HTR-8/SVneo (cell line): ENCODE data around the gene PNMT.

Experiments used
- DNase-seq: peaks from one replicate; pipeline ENCODE4 v3.0.0; 2011; ENCODE audit warnings: low spot score, mixed read lengths; ENCODE audit not compliant: insufficient read length
- FAIRE-seq: peaks from 2 replicates; lab custom pipeline; 2011; peaks lifted over from hg19 to GRCh38; lab: Jason Lieb, UNC

The PNMT gene

DNA sequence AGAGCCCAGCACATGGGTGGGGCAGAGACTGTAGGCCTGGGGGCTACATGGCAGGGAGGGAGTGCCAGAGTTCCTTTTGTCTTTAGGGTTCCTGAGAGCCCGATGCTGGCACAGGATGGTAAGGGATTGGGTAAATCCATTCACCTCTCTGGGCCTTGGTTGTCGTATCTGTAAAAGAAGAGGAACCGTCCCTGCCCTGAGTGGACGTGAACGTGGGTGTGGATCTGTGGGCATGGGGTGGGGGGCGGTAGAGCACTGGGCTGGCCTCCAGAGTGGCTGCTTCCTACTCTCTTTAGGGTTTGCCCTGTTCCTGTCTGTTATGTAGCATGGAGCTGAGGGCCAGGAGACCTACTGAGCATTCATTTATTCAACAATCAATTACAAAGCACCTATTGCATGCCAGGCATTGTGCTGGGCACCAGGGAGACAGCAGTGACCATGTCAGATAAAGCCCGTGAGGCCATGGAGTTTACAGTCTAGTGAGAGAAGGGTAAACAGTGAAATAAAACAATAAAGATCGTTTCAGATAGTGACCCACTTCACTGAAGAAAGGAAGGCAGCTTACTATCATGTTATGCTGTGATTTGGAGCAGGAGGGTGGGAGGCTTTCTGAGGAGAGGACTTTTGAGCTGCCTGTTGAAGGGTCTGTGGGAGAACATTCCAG is 16.2 kb upstream of the PNMT start:
- DNase-seq (no peak), FAIRE-seq (no peak)

GRCh38 chr17:39652587-39653315 is 15.5 kb upstream of the PNMT start:
- peak; percentile 33 for FAIRE-seq
- DNase-seq = no peak

- DNase-seq (no peak), FAIRE-seq (no peak)
Measured at GRCh38 chr17:39653316-39653661, 15.0 kb upstream of the PNMT start.

DNA sequence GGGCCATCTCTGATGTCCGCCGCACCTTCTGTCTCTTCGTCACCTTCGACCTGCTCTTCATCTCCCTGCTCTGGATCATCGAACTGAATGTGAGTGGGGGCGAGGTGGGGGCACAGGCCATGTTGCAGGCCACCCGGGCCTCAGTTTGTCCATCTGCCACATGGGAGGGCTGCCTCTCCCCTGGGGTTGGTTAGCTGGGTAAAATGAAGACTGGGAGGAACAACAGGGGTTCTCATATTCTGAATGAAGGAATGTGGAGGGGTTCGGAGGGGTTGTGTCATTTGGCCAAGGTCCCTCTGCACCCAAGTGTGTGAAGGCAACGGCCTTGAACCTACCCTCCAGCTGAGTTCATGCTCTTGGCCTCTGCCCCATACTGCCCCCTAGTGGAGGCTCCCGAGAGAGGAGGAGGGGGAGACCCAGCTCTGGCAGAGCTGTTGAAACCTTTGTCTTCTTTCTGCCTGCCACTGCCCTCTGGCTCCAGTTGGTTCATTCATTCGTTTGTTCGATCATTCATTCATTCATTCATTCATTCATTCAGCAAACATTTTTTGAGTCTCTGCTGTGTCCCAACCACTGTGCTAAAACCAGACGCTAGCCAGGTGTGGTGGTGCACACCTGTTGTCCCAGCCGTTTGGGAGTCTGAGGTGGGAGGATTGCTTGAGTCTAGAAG is 14.5 kb upstream of the PNMT start:
- DNase-seq = peak; percentile 79
- peak; percentile 44 for FAIRE-seq

- FAIRE-seq (no peak), DNase-seq (no peak)
Measured at GRCh38 chr17:39655105-39655504, 13.1 kb upstream of the PNMT start.

DNA sequence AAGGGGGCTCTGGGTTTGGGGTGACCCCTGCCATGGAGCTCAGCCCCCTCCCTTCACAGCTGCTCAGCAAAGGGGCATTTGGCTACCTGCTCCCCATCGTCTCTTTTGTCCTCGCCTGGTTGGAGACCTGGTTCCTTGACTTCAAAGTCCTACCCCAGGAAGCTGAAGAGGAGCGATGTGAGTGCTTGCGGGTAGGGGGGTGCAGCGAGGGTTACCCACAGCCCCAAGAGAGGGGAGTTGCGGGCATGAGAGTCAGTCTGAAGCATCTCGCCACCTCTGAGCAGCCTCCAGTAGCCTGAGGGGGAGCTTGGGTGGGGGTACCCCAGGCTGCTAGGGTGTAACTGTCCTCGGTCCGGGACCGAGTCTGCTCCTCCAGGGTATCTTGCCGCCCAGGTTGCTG is 9.9 kb upstream of the PNMT start:
- DNase-seq (no peak), FAIRE-seq (no peak)

GRCh38 chr17:39658760-39659159 is 9.5 kb upstream of the PNMT start:
- FAIRE-seq (no peak), DNase-seq (no peak)

DNA sequence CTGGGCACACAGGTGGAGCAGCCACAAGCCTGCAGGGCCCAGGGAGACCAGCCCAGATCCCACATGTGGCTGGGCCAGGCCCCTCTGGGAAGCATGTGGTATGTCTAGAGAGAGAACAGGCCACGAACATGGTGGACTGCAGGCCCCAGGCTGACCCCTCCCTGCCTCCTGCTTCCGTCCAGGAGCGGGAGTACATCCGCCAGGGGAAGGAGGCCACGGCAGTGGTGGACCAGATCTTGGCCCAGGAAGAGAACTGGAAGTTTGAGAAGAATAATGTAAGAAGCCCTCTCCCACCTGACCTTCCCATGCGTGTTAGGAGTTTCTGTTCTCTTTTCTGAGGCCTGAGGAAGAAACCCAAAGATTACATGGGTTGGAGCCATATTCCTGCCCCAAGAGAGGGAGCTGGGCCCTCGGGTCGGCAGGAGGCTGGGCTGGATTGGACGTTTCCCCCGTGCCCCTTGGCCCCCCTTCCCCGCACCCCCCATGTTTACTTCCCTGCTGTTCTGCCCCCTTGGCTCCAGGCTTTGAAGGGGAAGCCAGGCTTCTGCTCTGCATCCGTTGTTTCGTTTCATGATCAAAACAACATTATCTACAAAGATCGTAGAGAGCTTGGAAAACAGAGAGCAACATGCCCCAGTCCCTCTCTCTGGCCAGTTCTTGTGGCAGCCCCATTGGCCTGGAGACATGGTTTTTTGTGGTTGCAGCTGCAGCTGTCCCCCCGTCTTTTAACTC is 8.8 kb upstream of the PNMT start:
- FAIRE-seq (no peak), DNase-seq (no peak)

GRCh38 chr17:39660011-39660360 is 8.3 kb upstream of the PNMT start:
- DNase-seq (no peak), FAIRE-seq (no peak)

DNA sequence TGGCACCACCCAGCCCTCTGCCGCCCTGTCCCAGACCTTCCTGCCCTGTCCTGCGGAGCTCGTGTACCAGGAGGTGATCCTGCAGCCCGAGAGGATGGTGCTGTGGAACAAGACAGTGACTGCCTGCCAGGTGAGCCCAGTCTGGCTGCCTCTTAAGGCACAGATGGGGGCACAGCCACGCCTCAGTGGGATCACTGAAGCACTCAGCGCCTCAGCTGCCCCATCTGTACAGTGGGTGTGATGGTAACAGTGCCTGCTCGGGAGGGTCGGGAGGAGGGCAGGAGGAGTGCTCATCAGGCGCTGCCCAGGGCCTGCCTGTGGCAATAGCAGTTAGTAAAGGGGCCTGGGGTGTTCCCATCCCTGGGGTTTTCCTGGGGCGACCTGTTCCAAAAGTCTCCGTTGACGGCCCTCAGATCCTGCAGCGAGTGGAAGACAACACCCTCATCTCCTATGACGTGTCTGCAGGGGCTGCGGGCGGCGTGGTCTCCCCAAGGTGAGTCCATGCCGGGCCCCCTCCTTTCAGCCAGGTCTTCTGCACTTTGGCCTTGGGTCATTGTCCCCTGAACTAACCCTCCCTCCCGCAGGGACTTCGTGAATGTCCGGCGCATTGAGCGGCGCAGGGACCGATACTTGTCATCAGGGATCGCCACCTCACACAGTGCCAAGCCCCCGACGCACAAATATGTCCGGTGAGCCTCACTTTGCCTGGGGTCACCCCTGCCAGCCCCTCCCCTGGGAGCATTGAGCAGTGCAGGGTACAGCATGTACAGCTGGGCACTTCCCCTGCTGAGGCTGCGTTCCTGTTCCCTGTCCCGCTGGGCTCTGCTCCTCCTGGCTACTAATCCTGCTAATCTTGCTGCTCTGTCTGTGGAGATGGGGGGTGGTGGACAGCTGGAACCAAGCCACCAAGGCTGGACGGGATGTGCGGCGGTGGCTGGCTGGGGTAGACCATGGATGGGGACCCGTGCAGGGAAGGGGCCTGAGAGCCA is 7.6 kb upstream of the PNMT start:
- FAIRE-seq = peak; percentile 52
- no peak for DNase-seq

- FAIRE-seq (peak; percentile 72), DNase-seq (no peak)
Measured at GRCh38 chr17:39661744-39662541, 6.3 kb upstream of the PNMT start.

- DNase-seq = no peak
- no peak for FAIRE-seq
Measured at GRCh38 chr17:39662551-39663339, 5.5 kb upstream of the PNMT start.

DNA sequence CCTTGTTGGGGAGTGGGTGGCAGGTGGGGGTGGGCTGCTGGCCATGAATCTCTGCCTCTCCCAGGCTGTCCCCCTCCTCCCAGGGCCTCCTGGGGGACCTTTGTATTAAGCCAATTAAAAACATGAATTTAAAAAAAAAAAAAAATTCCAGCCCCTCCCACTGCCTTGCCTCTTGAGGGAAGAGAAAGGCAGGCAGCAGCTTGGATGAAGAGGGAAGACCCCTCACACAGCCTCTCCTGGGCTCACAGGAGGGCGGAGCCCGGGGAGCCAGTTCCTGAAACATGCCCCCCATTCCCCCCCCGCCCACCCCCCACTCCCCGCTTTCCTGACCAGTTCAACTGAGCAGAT is 4.9 kb upstream of the PNMT start:
- DNase-seq (no peak), FAIRE-seq (no peak)

DNA sequence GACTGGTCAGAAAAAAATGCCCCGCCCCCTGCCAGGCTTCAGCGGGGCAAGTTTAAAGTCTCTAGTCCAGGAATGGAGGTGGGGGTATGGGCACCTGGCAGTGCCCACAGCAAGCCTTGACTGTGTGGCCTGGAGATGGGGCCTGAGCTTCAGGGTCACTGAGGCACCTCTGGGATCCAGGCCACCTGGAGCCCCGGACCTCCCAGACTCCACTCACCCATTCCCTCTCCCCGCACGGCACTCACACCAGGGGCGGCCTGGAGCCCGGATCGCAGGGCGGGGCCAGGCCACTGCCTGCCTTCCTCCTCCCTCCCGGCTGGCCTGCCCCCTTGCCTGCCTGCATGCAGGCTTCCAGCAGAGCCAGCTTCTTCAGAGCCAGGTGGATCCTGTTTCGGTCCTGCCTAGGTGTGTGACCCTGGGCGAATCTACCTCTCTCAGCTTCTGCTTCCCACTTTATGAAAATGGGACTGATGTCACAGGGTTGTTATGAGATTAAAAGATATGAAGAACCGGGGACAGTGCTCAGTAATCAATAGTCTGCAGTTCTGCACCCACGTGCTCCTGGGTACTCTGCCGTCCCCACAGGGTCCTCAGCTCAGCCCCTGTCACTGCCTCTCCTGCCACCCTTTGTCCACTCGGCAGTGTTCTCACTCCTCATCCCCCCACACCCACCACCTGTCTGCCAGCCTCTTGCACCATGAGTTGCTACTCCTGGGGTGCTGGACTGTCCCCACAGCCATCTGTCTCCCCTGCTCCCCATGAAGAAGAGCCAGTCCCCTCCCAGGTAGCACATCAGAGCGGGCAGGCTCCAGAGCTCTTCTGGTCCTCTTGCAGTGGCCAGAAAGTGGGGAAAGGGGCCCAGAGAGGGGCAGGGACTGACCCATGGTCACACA is 4.3 kb upstream of the PNMT start:
- no peak for FAIRE-seq
- no peak for DNase-seq

- FAIRE-seq (no peak), DNase-seq (no peak)
Measured at GRCh38 chr17:39664581-39665561, 3.4 kb upstream of the PNMT start, which contains the start of gene TCAP. TCAP (plus strand) TSS chr17:39665349; CDS start chr17:39665360, 11 bp downstream.

DNA sequence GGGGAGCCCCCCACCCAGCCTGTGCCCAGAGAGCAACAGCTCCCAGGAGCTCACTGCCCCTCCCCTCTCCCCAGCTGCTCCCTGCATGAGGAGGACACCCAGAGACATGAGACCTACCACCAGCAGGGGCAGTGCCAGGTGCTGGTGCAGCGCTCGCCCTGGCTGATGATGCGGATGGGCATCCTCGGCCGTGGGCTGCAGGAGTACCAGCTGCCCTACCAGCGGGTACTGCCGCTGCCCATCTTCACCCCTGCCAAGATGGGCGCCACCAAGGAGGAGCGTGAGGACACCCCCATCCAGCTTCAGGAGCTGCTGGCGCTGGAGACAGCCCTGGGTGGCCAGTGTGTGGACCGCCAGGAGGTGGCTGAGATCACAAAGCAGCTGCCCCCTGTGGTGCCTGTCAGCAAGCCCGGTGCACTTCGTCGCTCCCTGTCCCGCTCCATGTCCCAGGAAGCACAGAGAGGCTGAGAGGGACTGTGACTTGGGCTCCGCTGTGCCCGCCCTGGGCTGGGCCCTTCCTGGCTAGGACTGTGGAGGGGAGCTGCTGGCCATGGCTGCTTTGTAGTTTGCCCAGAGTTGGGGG is 2.5 kb upstream of the PNMT start:
- DNase-seq (no peak), FAIRE-seq (peak; percentile 88)
